SU-DHL-6 (cell line): ENCODE results near the gene MBNL1.

Source experiments
- CTCF ChIP-seq: fragments of 200-600 bp; sonication (generic); IDR thresholded peaks from one replicate; pipeline ENCODE4 v1.5.1; 2017; ENCODE audit warnings: antibody characterized with exemption, mild to moderate bottlenecking, low read length, moderate library complexity; ENCODE audit not compliant: insufficient read depth, poor library complexity, severe bottlenecking
- EZH2phosphoT487 ChIP-seq: fragments of 200-600 bp; sonication (generic), shearing (Covaris generic); conservative IDR thresholded peaks from 2 replicates; pipeline ENCODE4 v1.6.1; 2018; ENCODE audit warnings: mild to moderate bottlenecking, antibody characterized with exemption, low read length, moderate library complexity, mixed read lengths

- no peak for TF ChIP-seq CTCF
- no peak for TF ChIP-seq EZH2phosphoT487
Measured at GRCh38 chr3:152438181-152438580, 169.5 kb downstream of the MBNL1 start.
